Fibroblast of gingiva (primary cell): Measurements from ENCODE around the gene SIGLEC8.

Experiments used
- DNase-seq: peaks from one replicate; pipeline ENCODE4 v3.0.0-alpha.2; 2011; ENCODE audit warnings: low read depth

SIGLEC8 gene

DNA sequence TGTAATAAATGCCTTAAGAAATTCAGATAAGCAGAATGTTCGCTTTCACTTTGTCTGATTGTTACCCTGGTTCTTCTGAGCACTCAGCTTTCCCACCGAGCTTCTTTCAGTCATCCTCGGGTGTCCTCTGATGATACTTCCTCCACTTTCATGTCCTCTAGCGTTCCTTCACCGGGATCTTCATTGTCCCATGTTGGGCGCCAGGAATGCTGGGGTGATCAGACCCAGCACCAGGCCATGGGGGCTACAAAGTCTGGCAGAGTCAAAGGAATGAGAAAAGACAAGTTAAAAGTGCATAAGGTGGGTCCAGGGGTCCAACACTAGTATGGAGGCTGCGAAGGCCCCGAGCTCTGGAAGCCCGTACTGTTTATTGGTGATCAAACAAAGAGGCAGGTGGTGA, 56.1 kb downstream of the SIGLEC8 start:
- no peak for DNase-seq
